ENCODE results near the gene STK38L. TPM values are rescaled to one million over a fixed set of nuclear protein-coding genes. Genes with fewer than 3 reads are reported as not detected.

STK38L gene
- total and polyA plus RNA-seq, 2 of the 4 experiments (the other 2 are of a cell fraction), result 5.1 to 7.2 TPM

DNA sequence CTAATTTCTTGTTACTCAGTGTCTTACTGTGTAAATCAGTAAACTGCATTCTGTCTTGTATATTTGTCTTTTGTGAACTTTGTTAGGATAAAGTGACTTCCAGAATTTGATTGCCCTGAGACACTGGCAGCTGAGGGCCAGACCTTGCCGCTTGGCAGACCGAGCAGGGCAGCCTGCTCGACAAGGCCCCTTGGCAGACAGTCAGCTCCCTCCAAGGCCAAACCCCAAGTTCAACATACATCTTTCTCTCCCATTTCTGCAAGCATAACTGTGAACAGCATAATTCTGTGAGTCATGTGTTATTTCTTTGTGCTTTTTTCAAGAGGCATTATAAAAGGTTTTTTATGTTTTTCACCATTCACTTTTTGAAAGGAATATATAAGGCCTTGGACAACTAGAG lies 49.4 kb downstream of the STK38L start:
- Histone ChIP-seq H3K9me1 (ENCODE audit: insufficient read depth, low read length) (no peaks in the 10 kb centered on the region; the same call in 1 of the 2 replicates), H3K4me1 (ENCODE audit: control insufficient read depth, insufficient read depth, low read length) (peaks cover 2% of the 10 kb centered on the region), H3K4ac (ENCODE audit: low read depth, low read length) (no peak overlapping the region), H4K20me1 (ENCODE audit: insufficient read depth, low read length) (no peaks in the 10 kb centered on the region), H3K9me3 (ENCODE audit: control insufficient read depth, insufficient read depth, low read length) (no peaks in the 10 kb centered on the region), H2AFZ (replicated peaks; ENCODE audit: low read length, poor library complexity) (no peak overlapping the region), H2AK5ac (ENCODE audit: low read depth, low read length) (no peak overlapping the region), H3K9ac (ENCODE audit: low read depth, low read length) (no peak overlapping the region), H2BK120ac (ENCODE audit: low read depth, low read length) (no peak overlapping the region), H4K8ac (ENCODE audit: low read depth in 2 of 2, low read length in 2 of 2) (no peak overlapping the region), H3K18ac (ENCODE audit: low read depth, low read length) (no peak overlapping the region), H2BK5ac (ENCODE audit: low read depth, low read length, poor library complexity, severe bottlenecking) (no peak overlapping the region), H3K23ac (ENCODE audit: low read depth, low read length) (no peak overlapping the region), H3K36me3 (ENCODE audit: control insufficient read depth, insufficient read depth, low read length) (peaks cover 2% of the 10 kb centered on the region), H3K27me3 (ENCODE audit: control insufficient read depth, insufficient read depth, low read length) (no peaks in the 10 kb centered on the region), H3K79me1 (ENCODE audit: low read depth in 1 of 2, low read length in 2 of 2) (peaks cover 6 to 17% of the 10 kb centered on the region in 2 experiments; a peak in 2 of 4 replicates), H3K27ac (ENCODE audit: insufficient read depth, low read length) (no peak overlapping the region), H2BK20ac (ENCODE audit: low read depth, low read length) (no peak overlapping the region), H2BK15ac (ENCODE audit: low read depth, low read length) (no peak overlapping the region), H2AK9ac (replicated peaks; ENCODE audit: low read depth, low read length, poor library complexity) (no peak overlapping the region), H3K4me2 (ENCODE audit: low read depth, low read length) (no peak overlapping the region), H3K56ac (ENCODE audit: extremely low read depth, insufficient read depth, low read length) (no peak overlapping the region), H3K4me3 (ENCODE audit: insufficient read depth, low read depth, low read length) (no peak overlapping the region), H3K14ac (replicated peaks; ENCODE audit: low read depth, low read length) (no peak overlapping the region), H4K5ac (ENCODE audit: low read depth, low read length) (no peak overlapping the region), H4K91ac (ENCODE audit: insufficient read depth, low read depth, low read length) (no peak overlapping the region)
- DNase-seq, result peak; percentile 62
- intact Hi-C loops (cut with micrococcal nuclease), result no loop called here
- in situ Hi-C loops (cut with MboI; ENCODE audit: low sequenced_read_pairs), result no loop called here
- peak; percentile 29 for ATAC-seq (ENCODE audit: low read depth)
- no CpG with 5 or more reads among the region's 3 CpGs for WGBS, 2 experiments (ENCODE audit: extremely low coverage in 2 of 2, insufficient read length in 1 of 2)
- POLR2A ChIA-PET (ENCODE audit: unreplicated experiment), result no interaction called here
- dilution Hi-C loops (cut with HindIII; ENCODE audit: low sequenced_read_pairs, unreplicated experiment), result no loop called here
- no TSS peak for BruUV-seq (replicated peaks)
- TF ChIP-seq ELK1 (IDR thresholded peaks at IDR 0.05; ENCODE audit: borderline replicate concordance, low read depth, low read length) (no peak), BHLHE40 (IDR thresholded peaks at IDR 0.05; ENCODE audit: low read depth, low read length) (no peak), NFE2L2 (IDR thresholded peaks at IDR 0.05; ENCODE audit: low read depth, low read length) (no peak), CEBPB (IDR thresholded peaks at IDR 0.05; ENCODE audit: low read depth, low read length) (no peak), FOS (IDR thresholded peaks at IDR 0.05; ENCODE audit: low read depth, low read length) (no peak), MAZ (IDR thresholded peaks at IDR 0.05; ENCODE audit: borderline replicate concordance, low read depth, low read length) (no peak)
- CTCF ChIA-PET, result no interaction called here

All from IMR-90 (cell line).